Hematopoietic multipotent progenitor cell treated with erythropoietin and hydrocortisone succinate and interleukin-3 and kit ligand, for 15 days (in vitro differentiated cells): ENCODE data around the gene NOS1AP.

Source experiments
- DNase-seq: peaks from one replicate; pipeline ENCODE4 v3.0.0-alpha.2; 2015; ENCODE audit warnings: low spot score

NOS1AP gene

DNA sequence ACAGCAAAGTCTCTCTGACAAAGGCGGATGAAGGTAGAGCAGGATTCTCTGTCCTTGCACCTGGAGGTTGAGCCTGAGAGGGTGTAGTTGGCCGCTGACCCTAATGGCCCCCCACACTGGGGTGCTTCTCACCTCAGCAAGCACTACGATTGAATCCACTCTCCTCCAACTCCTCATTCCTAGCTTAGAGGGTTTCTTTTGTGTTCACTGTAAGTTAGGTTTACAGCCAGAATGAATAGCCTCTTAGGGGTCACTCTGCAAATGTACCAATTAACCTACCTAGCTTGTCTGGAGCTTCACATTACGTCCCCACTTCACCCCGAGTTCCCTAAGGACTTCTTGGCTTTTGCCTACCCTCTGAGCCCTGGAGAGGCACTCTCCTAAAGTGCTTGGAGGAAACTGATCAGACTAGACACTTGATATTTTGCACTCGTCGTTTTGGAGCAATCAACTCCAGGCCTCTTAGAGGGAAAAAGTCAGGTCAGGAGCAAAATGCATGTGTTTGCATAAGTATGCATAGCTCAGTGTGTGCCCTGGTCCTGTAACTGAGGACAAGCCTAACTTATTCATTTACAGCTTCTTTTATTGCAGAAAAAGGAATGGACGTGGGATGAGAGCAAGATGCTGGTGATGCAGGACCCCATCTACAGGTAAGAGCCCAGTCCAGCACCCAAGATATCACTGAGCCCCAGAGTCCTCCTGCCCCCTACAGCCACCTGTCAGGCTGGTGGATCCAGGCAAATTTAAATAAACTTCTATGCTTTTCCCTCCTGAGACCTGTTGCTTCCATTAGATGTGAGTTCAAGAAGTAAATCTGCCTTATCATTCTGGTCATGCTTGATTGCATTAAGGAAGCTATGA is 230.8 kb downstream of the NOS1AP start:
- no peak for DNase-seq

DNA sequence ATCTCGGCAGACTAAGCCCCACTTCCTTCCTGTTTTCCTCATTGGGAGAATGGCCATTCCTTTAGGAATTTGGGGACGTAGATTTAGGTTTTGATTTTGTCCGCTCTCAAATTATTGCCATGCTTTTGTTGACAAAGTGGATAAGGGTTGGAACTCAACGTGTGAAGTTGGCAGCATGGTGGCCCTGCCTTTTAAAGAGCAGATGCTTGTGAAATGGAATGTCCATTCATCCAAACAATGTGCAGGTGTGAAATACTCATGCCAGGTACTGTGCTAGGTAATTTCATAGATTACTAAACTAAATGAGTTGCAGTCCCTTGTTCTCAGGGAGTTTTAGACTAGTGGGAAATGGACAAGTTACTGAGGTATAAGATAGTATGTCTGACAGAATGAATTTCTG is 232.2 kb downstream of the NOS1AP start:
- DNase-seq = no peak

DNA sequence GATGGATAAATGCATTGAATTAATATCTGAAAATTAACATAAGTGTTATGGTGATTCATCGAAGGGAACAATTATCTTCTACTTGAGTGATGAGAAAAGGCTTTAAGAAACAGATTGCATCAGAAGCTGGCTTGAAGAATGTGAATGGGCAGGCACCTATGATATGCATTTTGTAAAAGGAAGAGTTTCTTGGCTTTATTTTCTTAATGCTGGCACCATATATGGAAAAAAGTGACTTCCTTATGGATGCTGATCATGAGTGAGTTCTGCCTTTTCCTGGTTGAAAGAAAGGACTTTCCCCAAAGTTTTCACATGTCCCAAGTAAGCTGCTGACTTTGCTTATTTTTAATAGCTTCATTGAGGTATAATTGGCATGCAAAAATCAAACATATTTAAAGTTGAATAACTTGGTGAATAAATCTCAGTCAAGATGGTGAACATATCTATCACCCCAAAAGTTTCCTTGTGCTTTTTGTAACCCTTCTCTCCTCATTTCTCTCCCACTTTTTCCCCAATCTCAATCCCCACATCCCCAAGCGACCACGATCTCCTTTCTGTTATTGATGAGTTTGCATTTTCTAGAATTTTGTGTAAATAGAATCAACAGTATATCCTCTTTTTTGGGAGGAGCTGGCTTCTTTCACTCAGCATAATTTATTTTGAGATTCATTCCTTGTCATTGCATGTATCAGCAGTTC is 233.0 kb downstream of the NOS1AP start:
- no peak for DNase-seq

DNA sequence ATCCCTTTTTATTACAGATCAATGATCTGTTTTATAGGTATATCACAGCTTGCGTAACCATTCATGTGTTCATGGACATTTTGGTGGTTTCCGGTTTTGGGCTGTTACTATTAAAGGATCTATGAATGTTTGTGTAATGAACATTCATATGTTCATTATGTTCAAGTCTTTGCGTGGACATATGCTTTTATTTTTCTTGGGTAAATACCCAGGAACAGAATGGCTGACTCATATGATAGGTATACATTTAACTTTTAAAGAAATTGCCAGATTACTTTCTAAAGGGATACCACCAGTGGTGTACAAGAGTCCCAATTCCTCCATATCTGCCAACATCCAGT is 233.5 kb downstream of the NOS1AP start:
- DNase-seq = no peak

DNA sequence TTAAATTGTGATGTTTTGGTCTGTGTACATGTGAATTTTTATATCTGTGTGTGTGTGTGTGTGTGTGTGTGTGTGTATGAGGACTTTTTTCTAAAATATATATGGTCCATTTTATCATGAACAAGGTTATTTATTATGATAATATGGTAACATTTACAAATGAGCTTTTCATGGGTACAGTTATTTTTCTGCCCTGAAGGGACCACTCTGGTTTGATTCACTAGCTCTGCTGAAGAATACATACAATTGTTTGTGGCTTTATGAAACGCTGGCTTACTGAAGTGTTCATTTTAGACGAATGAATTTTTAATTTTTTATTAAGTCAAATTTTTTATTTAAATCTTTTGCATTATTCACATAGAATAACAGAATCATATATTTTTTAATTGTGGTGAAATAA is 235.2 kb downstream of the NOS1AP start:
- DNase-seq = no peak

DNA sequence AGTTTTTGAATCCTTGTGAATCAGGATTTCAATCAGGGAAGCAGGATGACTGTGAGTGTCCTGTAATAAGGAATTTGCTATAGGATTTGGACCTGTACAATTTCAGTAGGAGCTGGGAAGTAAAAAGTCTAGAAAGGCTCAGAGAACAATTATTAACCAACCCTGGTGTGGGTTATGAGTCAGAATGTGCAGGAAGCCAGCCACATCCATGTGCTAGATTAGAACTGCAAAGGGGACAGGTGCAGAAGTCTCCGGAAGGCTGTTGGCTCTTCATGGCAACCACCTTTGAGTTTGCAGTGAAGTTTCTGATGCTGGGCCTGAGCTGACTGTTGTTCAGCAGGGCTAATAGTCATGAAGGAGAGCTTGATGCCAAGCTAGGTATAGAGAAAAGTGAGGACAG is 236.5 kb downstream of the NOS1AP start:
- DNase-seq = no peak

DNA sequence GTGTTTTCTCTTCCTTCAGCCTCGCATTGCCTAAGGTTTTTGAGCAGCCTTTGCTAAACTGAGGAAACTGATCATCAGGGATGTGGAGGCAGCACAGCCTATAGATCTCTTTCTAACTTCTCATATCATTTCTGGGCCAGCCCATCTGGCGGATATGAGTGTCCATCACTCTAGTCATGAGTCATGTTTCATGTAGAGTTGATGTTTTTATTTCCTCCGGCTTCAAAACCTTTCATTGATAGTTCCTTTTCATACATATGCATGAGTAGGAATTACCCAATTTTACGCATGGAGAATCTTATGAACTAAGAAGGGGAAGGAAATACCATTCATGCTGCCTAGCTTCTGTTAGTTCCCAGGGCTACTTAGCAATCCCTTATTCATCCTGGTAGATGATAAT is 240.8 kb downstream of the NOS1AP start:
- no peak for DNase-seq

DNA sequence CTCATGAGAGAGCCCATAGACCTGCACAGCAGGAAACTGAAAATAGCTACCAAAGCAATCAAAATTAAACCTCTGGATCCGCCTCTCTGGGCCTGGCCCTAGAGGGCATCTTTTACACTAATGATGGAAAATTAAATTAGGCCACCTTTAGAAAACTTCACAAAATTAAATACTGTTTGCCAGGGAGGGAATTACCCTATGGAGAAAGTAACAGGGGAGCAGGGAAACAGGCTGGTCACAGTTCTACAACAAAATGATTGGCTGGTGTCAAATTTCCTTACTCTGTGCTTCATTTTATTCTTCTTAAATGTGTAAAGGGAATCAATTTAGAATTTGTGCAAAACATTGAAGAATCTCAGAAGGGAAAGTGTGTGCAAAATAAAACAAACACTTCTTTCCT is 244.7 kb downstream of the NOS1AP start:
- no peak for DNase-seq

DNA sequence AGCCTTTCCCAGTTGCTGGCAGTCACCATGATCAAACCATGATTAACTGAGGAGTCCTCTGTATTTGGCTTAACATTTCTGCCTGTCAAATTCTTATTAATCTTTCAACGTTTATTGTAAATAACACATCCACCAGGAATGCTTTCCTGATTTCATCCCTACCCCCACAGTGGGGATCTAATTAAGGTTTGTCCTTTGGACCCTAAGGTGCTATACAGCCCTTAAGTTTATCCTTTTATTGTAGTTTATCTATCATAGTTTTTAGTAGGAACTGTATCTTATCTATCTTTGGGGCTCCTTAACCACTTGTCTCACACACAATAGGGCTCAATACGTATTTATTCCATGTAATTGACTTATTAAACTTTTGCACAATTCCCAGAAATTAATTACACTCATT is 246.2 kb downstream of the NOS1AP start:
- DNase-seq = no peak

DNA sequence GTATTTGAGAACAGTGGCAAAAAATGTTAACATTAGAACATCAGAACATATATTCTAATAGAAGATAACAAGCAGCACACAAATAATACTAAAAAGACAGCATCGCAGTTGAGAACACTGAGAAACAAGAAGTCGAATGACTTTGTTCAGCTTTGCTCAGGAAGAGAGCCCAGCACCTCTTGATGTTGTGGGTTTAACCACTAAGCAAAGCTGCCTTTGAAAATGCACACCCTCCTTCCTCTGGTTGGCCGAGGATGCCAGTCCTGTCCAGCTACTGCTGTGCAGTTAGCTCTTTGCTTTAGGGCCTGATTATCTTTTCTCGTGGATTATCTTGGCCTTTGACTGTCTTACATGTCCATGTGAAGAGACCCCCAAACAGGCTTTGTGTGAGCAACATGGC is 246.7 kb downstream of the NOS1AP start:
- DNase-seq = no peak

DNA sequence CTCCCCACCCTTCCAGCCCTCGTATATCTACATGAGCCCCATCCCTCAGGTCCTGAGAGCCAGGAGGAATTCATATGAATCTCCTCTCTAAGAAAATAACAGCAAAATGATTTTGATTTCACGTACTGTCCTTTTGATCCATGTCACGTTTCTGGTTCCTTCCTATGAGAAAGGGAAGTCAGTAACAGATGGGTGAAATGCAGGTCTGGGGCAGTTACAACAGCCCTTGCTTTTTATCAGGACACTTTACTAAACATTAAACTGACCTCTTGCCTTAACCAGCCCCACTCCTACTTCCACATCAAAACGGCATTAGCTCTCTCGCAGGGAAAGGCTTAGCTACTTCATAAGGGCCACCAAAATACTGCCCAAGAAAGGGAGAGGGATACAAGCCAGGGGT is 248.1 kb downstream of the NOS1AP start:
- DNase-seq = no peak

DNA sequence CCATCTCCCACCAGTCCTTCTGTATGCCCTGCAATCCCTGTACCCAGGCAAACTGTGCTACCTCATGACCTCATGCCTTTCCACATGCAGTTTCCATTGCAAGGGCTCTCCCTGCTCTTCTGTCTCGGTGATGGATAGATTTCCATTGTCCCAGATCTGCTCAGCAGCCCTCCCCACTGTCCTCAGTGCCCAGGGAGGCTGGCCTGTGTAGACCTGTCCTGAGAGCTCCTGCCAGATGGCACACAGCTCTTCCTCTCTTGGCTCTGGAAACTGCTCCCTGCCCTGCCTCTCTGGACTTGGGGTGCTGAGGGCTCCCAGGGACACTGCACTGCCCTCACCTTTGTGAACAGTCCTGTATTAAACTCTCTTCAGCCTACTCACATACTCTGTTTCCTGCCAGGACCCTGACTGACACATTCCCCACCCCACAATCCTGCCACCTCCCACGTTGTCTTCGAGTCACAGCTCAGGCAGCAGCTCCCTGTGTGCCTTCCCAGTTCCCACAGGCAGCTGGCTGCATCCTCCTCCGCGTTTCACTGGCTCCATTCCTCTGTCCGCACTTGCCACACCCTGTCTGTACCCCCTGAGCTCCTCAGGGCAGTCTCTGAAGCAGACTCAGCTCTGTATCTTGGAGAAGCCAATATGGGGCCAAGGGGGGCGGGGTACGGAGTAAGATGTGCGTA is 250.1 kb downstream of the NOS1AP start:
- DNase-seq = no peak

DNA sequence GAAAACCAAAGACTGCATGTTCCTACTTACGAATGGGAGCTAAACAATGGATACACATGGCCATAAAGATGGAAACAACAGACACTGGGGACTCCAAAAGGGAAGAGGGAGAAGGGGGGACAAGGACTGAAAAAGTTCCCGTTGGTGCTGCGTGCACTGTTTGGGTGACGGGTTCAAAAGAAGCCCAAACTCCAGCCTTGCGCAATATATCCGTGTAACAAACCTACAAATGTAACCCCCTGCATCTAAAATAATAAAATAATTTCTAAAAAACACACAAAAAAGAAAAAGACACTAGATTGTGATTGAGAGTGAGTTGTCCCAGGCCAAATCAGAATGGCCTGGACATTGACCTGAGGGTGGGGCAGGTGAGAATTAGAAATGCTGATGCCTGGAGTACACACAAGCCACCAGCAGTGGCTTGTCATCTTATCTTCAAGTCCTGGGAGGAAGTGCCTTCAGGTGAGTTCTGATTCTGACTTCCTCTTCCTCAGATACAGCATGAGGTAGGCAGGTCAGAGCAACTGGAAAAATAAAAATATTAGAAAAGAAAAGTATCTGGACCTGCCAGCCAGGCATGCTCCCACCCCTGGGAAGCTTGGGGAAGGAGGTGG is 252.4 kb downstream of the NOS1AP start:
- DNase-seq = no peak

DNA sequence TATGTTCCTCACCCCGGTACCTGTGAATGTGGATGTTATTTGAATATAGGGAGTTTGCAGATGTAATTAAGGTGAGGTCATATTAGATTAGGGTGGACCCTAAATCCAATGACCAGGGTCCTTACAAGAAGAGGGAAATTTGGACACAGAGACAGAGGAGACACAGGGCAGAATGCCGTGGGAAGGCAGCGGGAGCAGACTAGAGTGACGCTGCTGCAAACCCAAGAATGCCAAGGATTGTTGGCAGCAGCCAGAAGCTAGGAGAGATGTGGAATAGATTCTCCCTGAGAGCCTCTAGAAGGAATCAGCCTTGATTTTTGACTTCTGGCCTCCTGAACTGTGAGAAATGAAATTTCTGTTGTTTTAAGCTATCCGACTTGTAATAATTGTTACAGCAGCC is 253.5 kb downstream of the NOS1AP start:
- DNase-seq = no peak

DNA sequence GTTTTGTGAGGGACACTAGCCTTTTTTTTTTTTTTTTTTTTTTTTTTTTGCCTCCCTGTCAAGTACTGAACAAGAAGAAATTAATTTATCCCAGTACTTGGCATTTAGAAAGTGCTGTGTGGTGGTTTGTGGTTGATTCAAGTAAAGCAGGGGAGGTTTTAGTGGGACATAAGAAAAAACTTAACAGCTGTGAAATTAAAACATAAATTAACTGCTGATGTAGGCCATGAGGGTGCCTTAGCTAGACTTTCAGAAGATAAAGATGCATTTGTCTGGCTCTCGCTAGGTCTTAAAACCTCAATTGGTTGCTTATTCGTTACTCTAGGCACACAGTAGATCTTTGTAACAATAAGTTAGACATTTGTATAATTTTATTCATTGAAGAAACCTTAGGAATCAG is 254.9 kb downstream of the NOS1AP start:
- no peak for DNase-seq

DNA sequence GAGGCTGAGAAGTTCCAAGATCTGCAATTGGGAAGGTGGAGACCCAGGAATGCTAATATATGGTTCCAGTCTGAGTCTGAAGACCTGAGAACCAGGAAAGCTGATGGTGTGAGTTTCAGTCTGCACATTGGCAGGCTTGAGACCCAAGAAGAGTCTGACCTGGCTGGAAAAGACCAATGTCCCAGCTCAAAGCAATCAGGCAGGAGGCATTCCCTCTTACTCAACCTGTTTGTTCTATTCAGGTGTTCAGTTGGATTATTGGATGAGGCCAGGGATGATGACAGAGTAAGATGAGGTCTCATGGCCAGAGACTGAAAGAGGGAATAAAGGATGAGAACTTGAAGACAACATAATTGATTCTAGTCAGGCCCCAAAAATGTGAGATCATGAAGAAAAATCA is 257.1 kb downstream of the NOS1AP start:
- no peak for DNase-seq

DNA sequence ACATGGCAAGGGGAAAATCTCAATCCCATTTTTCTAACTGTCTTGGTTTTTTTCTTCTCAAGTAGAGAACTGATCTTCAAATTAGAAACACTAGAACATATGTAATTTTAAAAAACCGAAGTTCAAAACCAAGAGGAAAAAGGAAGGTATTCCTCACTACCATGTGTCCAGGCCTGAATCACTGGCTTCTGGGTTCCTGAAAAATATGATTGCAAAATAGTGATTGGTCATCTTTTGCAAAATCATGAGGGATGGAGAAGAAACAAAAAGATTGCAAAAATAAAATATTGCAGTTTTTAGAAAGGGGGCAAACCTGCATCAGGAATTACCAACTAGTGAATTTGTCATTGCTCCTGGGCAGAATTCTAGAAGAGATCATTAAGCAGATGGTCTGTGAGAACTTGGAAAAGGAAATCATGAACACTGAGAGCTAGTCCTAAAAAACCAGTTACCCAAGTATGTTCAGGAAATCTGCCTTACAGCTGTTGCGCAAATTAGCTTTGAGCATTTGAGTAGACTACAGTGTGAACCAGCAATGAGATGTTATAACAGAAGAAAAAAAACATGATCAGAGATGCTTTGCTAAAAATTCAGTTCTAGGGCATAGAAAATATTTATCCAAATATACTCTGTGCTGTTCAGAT is 257.8 kb downstream of the NOS1AP start:
- DNase-seq = no peak

DNA sequence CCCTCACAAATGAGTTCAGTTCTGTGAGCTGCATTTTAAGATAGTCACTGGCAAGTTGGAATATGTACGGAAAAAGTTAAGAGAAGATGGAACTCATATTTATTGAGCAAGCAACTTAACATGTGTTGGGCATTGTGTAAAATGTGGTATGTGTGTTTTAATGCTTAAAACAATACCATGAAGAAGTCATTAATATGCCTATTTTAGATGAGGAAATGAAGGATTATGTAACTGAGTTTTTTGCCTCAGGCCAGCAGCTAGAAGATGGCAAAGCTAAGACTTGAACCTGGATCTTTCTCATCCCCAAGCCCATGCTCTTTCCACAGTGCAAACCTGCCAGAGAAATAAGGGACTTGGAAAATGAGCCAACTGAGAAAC is 258.3 kb downstream of the NOS1AP start:
- DNase-seq = no peak

DNA sequence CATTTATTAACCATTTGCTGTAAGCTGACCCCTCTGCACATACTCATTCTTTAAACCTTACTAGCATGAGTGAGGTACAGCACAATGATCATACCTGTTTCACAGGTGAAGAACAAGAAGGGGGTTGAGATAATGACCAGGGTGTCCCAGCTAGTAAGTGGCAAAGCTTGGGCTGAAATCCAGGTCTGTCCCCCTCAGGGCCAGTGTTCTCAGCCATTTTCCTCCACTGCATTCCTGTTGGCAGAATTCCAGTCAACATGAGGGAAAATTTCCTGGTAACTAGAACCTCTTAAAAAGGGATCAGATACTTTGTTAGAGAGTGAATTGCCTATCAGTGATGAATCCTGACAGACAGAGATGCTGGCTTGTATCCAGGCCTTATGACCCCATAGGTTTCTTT is 259.0 kb downstream of the NOS1AP start:
- DNase-seq = no peak

DNA sequence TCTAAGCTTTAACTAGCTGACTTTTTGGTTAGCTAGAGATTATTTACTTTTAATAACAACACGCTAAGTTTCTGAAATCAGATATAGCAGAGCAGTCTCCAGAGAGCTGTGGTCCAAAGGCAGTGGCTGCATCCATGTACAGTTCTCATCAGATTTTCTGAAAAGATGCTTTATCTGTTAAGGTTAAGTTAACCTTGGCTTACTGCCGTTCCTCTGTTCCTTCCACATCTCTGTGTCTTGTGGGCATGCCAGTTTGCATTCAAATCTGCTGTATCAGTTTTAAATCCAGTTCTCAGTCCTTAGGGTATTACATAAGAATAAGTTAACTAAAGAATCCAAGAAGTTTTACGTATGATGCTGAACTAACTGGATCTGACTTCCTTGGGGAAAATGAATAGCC is 260.3 kb downstream of the NOS1AP start:
- no peak for DNase-seq

DNA sequence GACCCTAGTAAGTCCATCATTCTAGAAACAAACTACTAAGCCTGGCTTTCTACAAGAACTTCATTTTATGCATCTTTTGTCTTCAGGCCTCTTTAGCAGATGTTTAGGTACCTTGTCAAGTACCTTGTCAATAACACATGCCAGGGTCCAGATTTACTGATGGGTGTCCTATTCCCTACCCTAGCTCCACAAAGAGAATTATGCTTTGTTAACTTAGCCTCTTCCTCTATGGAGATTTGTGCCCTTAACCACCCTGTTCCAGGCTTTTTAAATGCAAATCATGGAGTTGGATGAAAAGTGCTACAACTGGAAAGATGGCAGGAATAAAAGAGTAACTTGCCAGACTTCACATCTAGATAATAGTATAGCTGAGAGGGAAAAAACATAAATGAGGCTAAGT is 264.5 kb downstream of the NOS1AP start:
- no peak for DNase-seq

DNA sequence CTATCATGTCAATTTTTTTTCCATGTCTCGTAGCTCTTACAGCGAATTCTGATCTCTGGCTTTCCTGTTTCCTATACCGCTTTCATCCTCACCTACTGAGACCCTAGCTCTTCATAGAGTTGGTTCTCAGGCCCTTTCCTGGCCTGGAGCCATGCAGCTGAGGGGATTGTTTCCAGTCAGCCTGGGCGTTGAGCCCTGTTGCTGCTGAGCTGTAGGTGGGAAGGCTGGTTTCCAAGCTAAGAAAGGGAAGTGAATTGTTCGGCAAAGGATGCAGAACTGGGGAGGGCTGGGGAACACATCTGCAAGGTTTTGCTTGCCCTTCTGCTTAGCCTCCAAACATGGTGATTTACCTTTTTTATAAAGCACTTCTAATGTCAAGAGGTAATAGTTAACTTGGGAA is 265.6 kb downstream of the NOS1AP start:
- DNase-seq = no peak
